ENCODE data around the gene KCNG2.

Gene KCNG2

GRCh38 chr18:79881695-79882094 lies 84.0 kb downstream of the KCNG2 start (continued):
- no peak for TF ChIP-seq ZNF23 (tag by site-specific recombination; IDR thresholded peaks at IDR 0.05; ENCODE audit: borderline replicate concordance)
- TF ChIP-seq ZNF670 (tag by site-specific recombination; IDR thresholded peaks at IDR 0.05; ENCODE audit: low read depth): no peak
- no peak for TF ChIP-seq OVOL3 (tag by site-specific recombination; IDR thresholded peaks at IDR 0.05)
- TF ChIP-seq ZNF24 (tag by site-specific recombination; IDR thresholded peaks at IDR 0.05): no peak
- no peak for TF ChIP-seq ZBTB10 (tag by site-specific recombination; IDR thresholded peaks at IDR 0.05)
- TF ChIP-seq ZNF701 (tag by site-specific recombination; IDR thresholded peaks at IDR 0.05): no peak

DNA sequence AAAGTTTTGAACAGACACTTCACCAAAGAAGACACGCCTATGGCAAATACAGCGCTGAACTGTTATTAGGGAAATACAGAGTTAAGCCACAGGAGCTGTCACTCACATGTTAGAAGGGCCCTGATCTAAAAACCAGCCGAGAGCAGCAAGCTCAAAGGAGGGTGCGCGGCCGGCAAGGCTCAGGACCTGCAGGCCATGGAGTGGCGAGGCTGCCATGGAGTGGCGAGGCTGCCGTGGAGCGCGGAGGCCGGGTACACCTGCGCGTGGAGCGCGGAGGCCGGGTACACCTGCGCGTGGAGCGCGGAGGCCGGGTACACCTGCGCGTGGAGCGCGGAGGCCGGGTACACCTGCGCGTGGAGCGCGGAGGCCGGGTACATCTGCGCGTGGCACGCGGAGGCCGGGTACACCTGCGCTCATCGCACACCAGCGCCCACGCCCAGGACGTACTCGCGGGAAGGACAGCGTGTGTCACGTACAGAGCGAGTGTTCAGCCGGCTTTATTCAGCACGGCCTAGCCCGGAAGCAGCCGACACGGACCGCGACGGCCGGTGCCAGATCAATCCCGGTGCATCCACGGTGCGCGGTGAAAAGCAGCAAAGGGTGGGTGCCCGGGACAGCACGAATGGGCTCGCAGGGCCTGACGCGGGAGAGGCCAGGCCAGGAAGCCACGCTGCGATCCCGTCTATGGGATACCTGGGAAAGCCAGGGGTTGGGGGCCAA lies 84.9 kb downstream of the KCNG2 start:
- Histone ChIP-seq H3K36me3 (ENCODE audit: control insufficient read depth in 2 of 2, insufficient read depth in 1 of 2, low read length in 2 of 2) (no peaks in the 10 kb centered on the region), H3K4me1 (ENCODE audit: control insufficient read depth, insufficient read depth, low read length) (no peaks in the 10 kb centered on the region), H3K27ac (ENCODE audit: extremely low read depth, low read depth, low read length) (no peak overlapping the region), H3K4me3 (ENCODE audit: low read depth, low read length) (no peak overlapping the region), H3K9me3 (ENCODE audit: control insufficient read depth, insufficient read depth, low read depth, low read length) (no peaks in the 10 kb centered on the region)
- POLR2A ChIA-PET: no interaction called here
- CTCF ChIA-PET: no interaction called here
- TF ChIP-seq ZNF629 (tag by site-specific recombination; IDR thresholded peaks at IDR 0.05) (no peak), GLI4 (tag by site-specific recombination; IDR thresholded peaks at IDR 0.05) (no peak), ZNF146 (tag by site-specific recombination; IDR thresholded peaks at IDR 0.05) (no peak), ZBTB17 (tag by site-specific recombination; IDR thresholded peaks at IDR 0.05) (no peak), ZNF23 (tag by site-specific recombination; IDR thresholded peaks at IDR 0.05; ENCODE audit: borderline replicate concordance) (no peak), ZNF48 (tag by site-specific recombination; IDR thresholded peaks at IDR 0.05) (no peak), FEZF1 (tag by site-specific recombination; IDR thresholded peaks at IDR 0.05) (no peak)

- TF ChIP-seq, protein P1, sequence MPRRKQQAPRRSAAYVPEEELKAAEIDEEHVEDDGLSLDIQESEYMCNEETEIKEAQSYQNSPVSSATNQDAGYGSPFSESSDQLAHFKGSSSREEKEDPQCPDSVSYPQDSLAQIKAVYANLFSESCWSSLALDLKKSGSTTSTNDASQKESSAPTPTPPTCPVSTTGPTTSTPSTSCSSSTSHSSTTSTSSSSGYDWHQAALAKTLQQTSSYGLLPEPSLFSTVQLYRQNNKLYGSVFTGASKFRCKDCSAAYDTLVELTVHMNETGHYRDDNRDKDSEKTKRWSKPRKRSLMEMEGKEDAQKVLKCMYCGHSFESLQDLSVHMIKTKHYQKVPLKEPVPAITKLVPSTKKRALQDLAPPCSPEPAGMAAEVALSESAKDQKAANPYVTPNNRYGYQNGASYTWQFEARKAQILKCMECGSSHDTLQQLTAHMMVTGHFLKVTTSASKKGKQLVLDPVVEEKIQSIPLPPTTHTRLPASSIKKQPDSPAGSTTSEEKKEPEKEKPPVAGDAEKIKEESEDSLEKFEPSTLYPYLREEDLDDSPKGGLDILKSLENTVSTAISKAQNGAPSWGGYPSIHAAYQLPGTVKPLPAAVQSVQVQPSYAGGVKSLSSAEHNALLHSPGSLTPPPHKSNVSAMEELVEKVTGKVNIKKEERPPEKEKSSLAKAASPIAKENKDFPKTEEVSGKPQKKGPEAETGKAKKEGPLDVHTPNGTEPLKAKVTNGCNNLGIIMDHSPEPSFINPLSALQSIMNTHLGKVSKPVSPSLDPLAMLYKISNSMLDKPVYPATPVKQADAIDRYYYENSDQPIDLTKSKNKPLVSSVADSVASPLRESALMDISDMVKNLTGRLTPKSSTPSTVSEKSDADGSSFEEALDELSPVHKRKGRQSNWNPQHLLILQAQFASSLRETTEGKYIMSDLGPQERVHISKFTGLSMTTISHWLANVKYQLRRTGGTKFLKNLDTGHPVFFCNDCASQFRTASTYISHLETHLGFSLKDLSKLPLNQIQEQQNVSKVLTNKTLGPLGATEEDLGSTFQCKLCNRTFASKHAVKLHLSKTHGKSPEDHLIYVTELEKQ (tag by site-specific recombination; IDR thresholded peaks at IDR 0.05; ENCODE audit: borderline replicate concordance): no peak
- TF ChIP-seq ZNF132 (tag by site-specific recombination; IDR thresholded peaks at IDR 0.05; ENCODE audit: borderline replicate concordance) (no peak), TRIM28 (IDR thresholded peaks at IDR 0.05; ENCODE audit: borderline replicate concordance, low read length) (no peak), ZNF747 (tag by site-specific recombination; IDR thresholded peaks at IDR 0.05) (no peak), WT1 (tag by site-specific recombination; IDR thresholded peaks at IDR 0.05) (no peak), ZBTB11 (tag by site-specific recombination; conservative IDR thresholded peaks at IDR 0.05; ENCODE audit: low read depth) (no peak), ZNF843 (tag by site-specific recombination; IDR thresholded peaks at IDR 0.05) (no peak), ZNF311 (tag by site-specific recombination; IDR thresholded peaks at IDR 0.05; ENCODE audit: borderline replicate concordance) (no peak), ZNF175 (tag by site-specific recombination; IDR thresholded peaks at IDR 0.05) (no peak), KLF16 (tag by site-specific recombination; IDR thresholded peaks at IDR 0.05) (no peak)
- TF ChIP-seq, protein P2, sequence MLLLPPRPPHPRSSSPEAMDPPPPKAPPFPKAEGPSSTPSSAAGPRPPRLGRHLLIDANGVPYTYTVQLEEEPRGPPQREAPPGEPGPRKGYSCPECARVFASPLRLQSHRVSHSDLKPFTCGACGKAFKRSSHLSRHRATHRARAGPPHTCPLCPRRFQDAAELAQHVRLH (tag by site-specific recombination; IDR thresholded peaks at IDR 0.05): no peak
- H3K4me3 ChIP-seq (ENCODE audit: low read depth, low read length): no peak overlapping the region
- ChIA-PET CTCF (no interaction called here), POLR2A (no interaction called here)
- no peaks in the 10 kb centered on the region for H3K9me3 ChIP-seq (ENCODE audit: control insufficient read depth, insufficient read depth, low read depth, low read length)
- no peaks in the 10 kb centered on the region for H3K4me1 ChIP-seq (ENCODE audit: control insufficient read depth, insufficient read depth, low read length)
- no peak overlapping the region for H3K27ac ChIP-seq (ENCODE audit: extremely low read depth, low read depth, low read length)
- H3K36me3 ChIP-seq (ENCODE audit: control insufficient read depth in 2 of 2, insufficient read depth in 1 of 2, low read length in 2 of 2): no peaks in the 10 kb centered on the region
These were observed 85.9 kb downstream of the KCNG2 start for GRCh38 chr18:79883461-79884293.
